Osteoblast (primary cell): ENCODE results near the gene ANKRD44. TPM values are rescaled to one million over a fixed set of nuclear protein-coding genes. Genes with fewer than 3 reads are reported as not detected.

Source experiments
- DNase-seq: peaks from one replicate; pipeline ENCODE4 v3.0.0; 2011; ENCODE audit warnings: low spot score, mixed read lengths; ENCODE audit not compliant: insufficient read length; ENCODE audit errors: missing footprints
- H2AFZ ChIP-seq: 2 replicates; pipeline ENCODE4 v1.6.0; 2011; ENCODE audit warnings: mild to moderate bottlenecking, low read length
- H3K27ac ChIP-seq: 2 replicates; pipeline ENCODE4 v1.5.1; 2011; ENCODE audit warnings: mild to moderate bottlenecking, low read depth, low read length, moderate library complexity
- H3K27me3 ChIP-seq: 2 replicates; pipeline ENCODE4 v1.6.0; 2012; ENCODE audit warnings: mild to moderate bottlenecking, control low read depth, inconsistent platforms, low read length, moderate library complexity; ENCODE audit not compliant: insufficient read depth
- H3K36me3 ChIP-seq: 2 replicates; pipeline ENCODE4 v1.5.1; 2011; ENCODE audit warnings: mild to moderate bottlenecking, low read length, control low read depth, moderate library complexity; ENCODE audit not compliant: insufficient read depth
- H3K4me1 ChIP-seq: 2 replicates; pipeline ENCODE4 v1.5.1; 2011; ENCODE audit warnings: mild to moderate bottlenecking, low read length, control low read depth, moderate library complexity; ENCODE audit not compliant: insufficient read depth
- H3K4me2 ChIP-seq: 2 replicates; pipeline ENCODE4 v1.6.0; 2011; ENCODE audit warnings: mild to moderate bottlenecking, low read length; ENCODE audit not compliant: insufficient read depth
- H3K4me3 ChIP-seq: fragments of 200-600 bp; sonication (generic); 3 replicates; pipeline ENCODE4 v1.5.1; 2012; ENCODE audit warnings: mild to moderate bottlenecking, low read length, inconsistent platforms; ENCODE audit not compliant: insufficient read depth
- H3K79me2 ChIP-seq: 2 replicates; pipeline ENCODE4 v1.6.0; 2012; ENCODE audit warnings: mild to moderate bottlenecking, low read length, control low read depth, inconsistent platforms; ENCODE audit not compliant: insufficient read depth
- H3K9me3 ChIP-seq: 2 replicates; pipeline ENCODE4 v1.5.1; 2011; ENCODE audit warnings: low read depth, low read length, control low read depth
- H4K20me1 ChIP-seq: 2 replicates; pipeline ENCODE4 v1.6.0; 2012; ENCODE audit warnings: mild to moderate bottlenecking, low read length, control low read depth; ENCODE audit not compliant: insufficient read depth
- total RNA-seq: library from RNA; depleted of rRNA; stranded (reverse); fragments of >200 nt; gene quantifications from 2 replicates; pipeline ENCODE4 v1.2.3, GENCODE V29; 2012
- TF ChIP-seq, protein P1 (sequence below): IDR thresholded peaks from 2 replicates; pipeline ENCODE4 v1.5.1; 2011; ENCODE audit warnings: mild to moderate bottlenecking, low read depth, low read length, moderate library complexity; ENCODE audit errors: extremely low read depth

ANKRD44 gene
- total RNA-seq, 1 donor, result 44.5 TPM

- Histone ChIP-seq H3K27me3 (no peaks in the 10 kb centered on the region), H3K27ac (no peak overlapping the region), H3K4me1 (peaks cover 2% of the 10 kb centered on the region), H2AFZ (peak overlapping the region; percentile 37), H3K4me3 (no peak overlapping the region), H3K4me2 (no peak overlapping the region), H3K36me3 (no peaks in the 10 kb centered on the region), H4K20me1 (no peaks in the 10 kb centered on the region), H3K9me3 (no peaks in the 10 kb centered on the region), H3K79me2 (no peaks in the 10 kb centered on the region)
- DNase-seq, result no peak
- TF ChIP-seq, protein P1, sequence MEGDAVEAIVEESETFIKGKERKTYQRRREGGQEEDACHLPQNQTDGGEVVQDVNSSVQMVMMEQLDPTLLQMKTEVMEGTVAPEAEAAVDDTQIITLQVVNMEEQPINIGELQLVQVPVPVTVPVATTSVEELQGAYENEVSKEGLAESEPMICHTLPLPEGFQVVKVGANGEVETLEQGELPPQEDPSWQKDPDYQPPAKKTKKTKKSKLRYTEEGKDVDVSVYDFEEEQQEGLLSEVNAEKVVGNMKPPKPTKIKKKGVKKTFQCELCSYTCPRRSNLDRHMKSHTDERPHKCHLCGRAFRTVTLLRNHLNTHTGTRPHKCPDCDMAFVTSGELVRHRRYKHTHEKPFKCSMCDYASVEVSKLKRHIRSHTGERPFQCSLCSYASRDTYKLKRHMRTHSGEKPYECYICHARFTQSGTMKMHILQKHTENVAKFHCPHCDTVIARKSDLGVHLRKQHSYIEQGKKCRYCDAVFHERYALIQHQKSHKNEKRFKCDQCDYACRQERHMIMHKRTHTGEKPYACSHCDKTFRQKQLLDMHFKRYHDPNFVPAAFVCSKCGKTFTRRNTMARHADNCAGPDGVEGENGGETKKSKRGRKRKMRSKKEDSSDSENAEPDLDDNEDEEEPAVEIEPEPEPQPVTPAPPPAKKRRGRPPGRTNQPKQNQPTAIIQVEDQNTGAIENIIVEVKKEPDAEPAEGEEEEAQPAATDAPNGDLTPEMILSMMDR, result no peak
These were observed 366.0 kb downstream of the ANKRD44 start for GRCh38 chr2:196944570-196944969.

GRCh38 chr2:196941398-196942078 lies 369.0 kb downstream of the ANKRD44 start:
- DNase-seq, result no peak
- Histone ChIP-seq H3K27me3 (no peaks in the 10 kb centered on the region), H3K4me1 (peaks cover 2% of the 10 kb centered on the region), H3K36me3 (no peaks in the 10 kb centered on the region), H3K79me2 (no peaks in the 10 kb centered on the region), H4K20me1 (no peaks in the 10 kb centered on the region), H3K9me3 (no peaks in the 10 kb centered on the region), H3K4me3 (peak overlapping the region; percentile 25), H3K27ac (no peak overlapping the region), H2AFZ (peak overlapping the region; percentile 85), H3K4me2 (peak overlapping the region; percentile 37)
- TF ChIP-seq, protein P1, result no peak

GRCh38 chr2:196939371-196939770 lies 371.2 kb downstream of the ANKRD44 start:
- H3K4me2 ChIP-seq, result no peak overlapping the region
- H3K4me1 ChIP-seq, result peaks cover 2% of the 10 kb centered on the region
- H3K9me3 ChIP-seq, result no peaks in the 10 kb centered on the region
- H3K4me3 ChIP-seq, result no peak overlapping the region
- H3K79me2 ChIP-seq, result no peaks in the 10 kb centered on the region
- no peaks in the 10 kb centered on the region for H3K36me3 ChIP-seq
- no peak overlapping the region for H2AFZ ChIP-seq
- no peaks in the 10 kb centered on the region for H3K27me3 ChIP-seq
- TF ChIP-seq, protein P1, result no peak
- H4K20me1 ChIP-seq, result no peaks in the 10 kb centered on the region
- H3K27ac ChIP-seq, result no peak overlapping the region
- DNase-seq, result peak; percentile 48

Other genes starting within 250 kb of the ANKRD44 start
- gene SF3B1, start 124.2 kb upstream of the ANKRD44 start, total RNA-seq, result 241 and 253 TPM in 2 replicates
- gene COQ10B, start 142.8 kb upstream of the ANKRD44 start, total RNA-seq, result 43.9 and 48.1 TPM in 2 replicates
- gene HSPD1, start 189.1 kb upstream of the ANKRD44 start, total RNA-seq, result 117 and 121 TPM in 2 replicates
- 23.5 and 30.6 TPM in 2 replicates for gene HSPE1, start 189.6 kb upstream of the ANKRD44 start, total RNA-seq
- 26.4 and 33.3 TPM in 2 replicates for gene MOB4, start 205.3 kb upstream of the ANKRD44 start, total RNA-seq